B cell (primary cell): ENCODE data around the gene POLG2.

Experiments
- CTCF ChIP-seq: fragments of 200-600 bp; IDR thresholded peaks from one replicate; pipeline ENCODE4 v1.8.0; 2022; ENCODE audit warnings: antibody characterized with exemption, mild to moderate bottlenecking
- EZH2 ChIP-seq: IDR thresholded peaks from 2 replicates; pipeline ENCODE4 v1.6.1; 2012; ENCODE audit warnings: borderline replicate concordance, low read depth, mild to moderate bottlenecking, moderate library complexity, low read length; ENCODE audit not compliant: insufficient read depth, poor library complexity, severe bottlenecking

- TF ChIP-seq CTCF = no peak
- no peak for TF ChIP-seq EZH2
These were observed 40.1 kb upstream of the POLG2 start for GRCh38 chr17:64536913-64537312.
